Measurements from ENCODE around the gene PSMD14.

- no peak for TF ChIP-seq CTCF (conservative IDR thresholded peaks at IDR 0.05; ENCODE audit: low read depth, low read length)
- TF ChIP-seq EZH2 (IDR thresholded peaks at IDR 0.05; ENCODE audit: borderline replicate concordance, low read depth, low read length, poor library complexity, severe bottlenecking) = no peak
Measured at GRCh38 chr2:161344692-161345091, 36.5 kb downstream of the PSMD14 start.
